ENCODE data around the gene SGPP2.

- TF ChIP-seq CHD4 (IDR thresholded peaks at IDR 0.05; ENCODE audit: borderline replicate concordance) (no peak), ZNF302 (CRISPR knock-in tag; IDR thresholded peaks at IDR 0.05) (no peak), RFX5 (IDR thresholded peaks at IDR 0.05) (no peak), POLR2A (IDR thresholded peaks at IDR 0.05; ENCODE audit: low read length) (no peak), REST (IDR thresholded peaks at IDR 0.05) (no peak), RAD21 (conservative IDR thresholded peaks at IDR 0.05 in 1 of 2, IDR thresholded peaks at IDR 0.05 in 1 of 2) (no peak), ZSCAN20 (CRISPR knock-in tag; IDR thresholded peaks at IDR 0.05) (no peak), CTCF (IDR thresholded peaks at IDR 0.05) (no peak), PBX3 (IDR thresholded peaks at IDR 0.05) (no peak), KDM5A (IDR thresholded peaks at IDR 0.05) (no peak), CBX2 (IDR thresholded peaks at IDR 0.05; ENCODE audit: borderline replicate concordance, low read depth) (no peak), HOXB5 (CRISPR knock-in tag; IDR thresholded peaks at IDR 0.05) (no peak)
Observed at GRCh38 chr2:222424729-222425671, 657 bp downstream of the SGPP2 start.

All from A549 (cell line).